Spinal cord (tissue), 10 donors: Measurements from ENCODE around the gene CDH23. TPM values are rescaled to one million over a fixed set of nuclear protein-coding genes. Genes with fewer than 3 reads are reported as not detected.

Experiments used
- DNase-seq, 6 donors: peaks; one replicate each; pipeline versions ENCODE4 v3.0.0 to v3.0.0-alpha.2; 2013 to 2015; ENCODE audit warnings: low spot score in 6 of 6, low read depth in 4 of 6
- H3K27ac ChIP-seq: one replicate; pipeline ENCODE4 v1.5.1; 2013; ENCODE audit warnings: low read depth, low read length, control low read depth
- H3K27me3 ChIP-seq: one replicate; pipeline ENCODE4 v1.6.1; 2013; ENCODE audit warnings: low read length; ENCODE audit not compliant: control insufficient read depth, insufficient read depth
- H3K36me3 ChIP-seq: one replicate; pipeline ENCODE4 v1.6.1; 2013; ENCODE audit warnings: low read length; ENCODE audit not compliant: control insufficient read depth, insufficient read depth
- H3K4me1 ChIP-seq: one replicate; pipeline ENCODE4 v1.6.1; 2013; ENCODE audit warnings: low read length; ENCODE audit not compliant: control insufficient read depth, insufficient read depth
- H3K4me3 ChIP-seq: one replicate; pipeline ENCODE4 v1.5.1; 2013; ENCODE audit warnings: low read depth, low read length, control low read depth
- H3K9me3 ChIP-seq: one replicate; pipeline ENCODE4 v1.6.1; 2013; ENCODE audit warnings: low read length; ENCODE audit not compliant: control insufficient read depth, insufficient read depth
- WGBS: methylation state at CpG from one replicate; pipeline ENCODE4 v1.1.5; 2013; ENCODE audit warnings: missing lambda C conversion rate; ENCODE audit not compliant: insufficient coverage; 5-methylcytosine and 5-hydroxymethylcytosine counted together
- polyA plus RNA-seq, 2 donors: library from polyadenylated mRNA; unstranded; fragments of 120-200 nt; gene quantifications; one replicate each; pipeline ENCODE4 v1.2.1, GENCODE V29; 2013; ENCODE audit not compliant: insufficient read length in 2 of 2
- total RNA-seq, 2 donors: library from RNA; depleted of rRNA in 1 of 2; stranded (reverse); fragments of 120-200 nt in 1 of 2; fragments of >200 nt in 1 of 2; gene quantifications; one replicate each; pipeline versions ENCODE4 v1.2.3 to v1.2.4, GENCODE V29; 2013 to 2014
- donor health status: healthy.

Gene CDH23
- total and polyA plus RNA-seq, 4 donors: 15.6 to 24.2 (median 19.0) TPM

- Histone ChIP-seq H3K27ac (no peak overlapping the region), H3K27me3 (no peaks in the 10 kb centered on the region), H3K4me3 (no peak overlapping the region), H3K9me3 (no peaks in the 10 kb centered on the region), H3K4me1 (peaks cover 9% of the 10 kb centered on the region), H3K36me3 (peaks cover 15% of the 10 kb centered on the region)
- no peak for DNase-seq
- 86% methylated on average over 4 of the region's 5 CpGs for WGBS
These were observed 338.1 kb downstream of the CDH23 start for GRCh38 chr10:71734797-71735196.

GRCh38 chr10:71735709-71736569 is 339.2 kb downstream of the CDH23 start:
- DNase-seq: no peak
- H3K27ac ChIP-seq: no peak overlapping the region
- no peak overlapping the region for H3K4me3 ChIP-seq
- H3K36me3 ChIP-seq: peaks cover 14% of the 10 kb centered on the region
- WGBS: 92% methylated on average over 10 of the region's 16 CpGs
- no peaks in the 10 kb centered on the region for H3K27me3 ChIP-seq
- no peaks in the 10 kb centered on the region for H3K9me3 ChIP-seq
- peaks cover 18% of the 10 kb centered on the region for H3K4me1 ChIP-seq

GRCh38 chr10:71736570-71736952 is 339.8 kb downstream of the CDH23 start:
- 76% methylated on average over 2 of the region's 2 CpGs for WGBS
- Histone ChIP-seq H3K36me3 (peaks cover 13% of the 10 kb centered on the region), H3K27me3 (no peaks in the 10 kb centered on the region), H3K9me3 (no peaks in the 10 kb centered on the region), H3K4me3 (no peak overlapping the region), H3K27ac (no peak overlapping the region), H3K4me1 (peaks cover 18% of the 10 kb centered on the region)
- DNase-seq: no peak

GRCh38 chr10:71737001-71737833 is 340.5 kb downstream of the CDH23 start:
- no peak overlapping the region for H3K4me3 ChIP-seq
- H3K36me3 ChIP-seq: peaks cover 17% of the 10 kb centered on the region
- peak in 1 of 6 donors; percentile 64 for DNase-seq
- H3K4me1 ChIP-seq: peaks cover 18% of the 10 kb centered on the region
- H3K9me3 ChIP-seq: no peaks in the 10 kb centered on the region
- no peak overlapping the region for H3K27ac ChIP-seq
- WGBS: 92% methylated on average over 10 of the region's 12 CpGs
- H3K27me3 ChIP-seq: no peaks in the 10 kb centered on the region

GRCh38 chr10:71737834-71738197 is 341.1 kb downstream of the CDH23 start:
- Histone ChIP-seq H3K27ac (no peak overlapping the region), H3K9me3 (no peaks in the 10 kb centered on the region), H3K4me3 (no peak overlapping the region), H3K27me3 (no peaks in the 10 kb centered on the region), H3K36me3 (peaks cover 17% of the 10 kb centered on the region), H3K4me1 (peaks cover 18% of the 10 kb centered on the region)
- WGBS: 83% methylated on average over 3 of the region's 3 CpGs
- DNase-seq: no peak

GRCh38 chr10:71739358-71739900 is 342.7 kb downstream of the CDH23 start:
- no peak overlapping the region for H3K27ac ChIP-seq
- H3K9me3 ChIP-seq: no peaks in the 10 kb centered on the region
- H3K27me3 ChIP-seq: no peaks in the 10 kb centered on the region
- no peak for DNase-seq
- H3K4me3 ChIP-seq: no peak overlapping the region
- 88% methylated on average over 8 of the region's 8 CpGs for whole genome bisulfite sequencing
- H3K36me3 ChIP-seq: peaks cover 14% of the 10 kb centered on the region
- peaks cover 18% of the 10 kb centered on the region for H3K4me1 ChIP-seq

GRCh38 chr10:71740069-71740653 is 343.4 kb downstream of the CDH23 start:
- no peaks in the 10 kb centered on the region for H3K9me3 ChIP-seq
- peak in 1 of 6 donors; percentile 60 for DNase-seq

GRCh38 chr10:71741029-71741428 is 344.3 kb downstream of the CDH23 start:
- H3K27me3 ChIP-seq: no peaks in the 10 kb centered on the region
- whole genome bisulfite sequencing: 58% methylated on average over 3 of the region's 4 CpGs
- H3K9me3 ChIP-seq: no peaks in the 10 kb centered on the region
- H3K4me3 ChIP-seq: no peak overlapping the region
- H3K36me3 ChIP-seq: peaks cover 11% of the 10 kb centered on the region
- H3K4me1 ChIP-seq: peaks cover 22% of the 10 kb centered on the region
- H3K27ac ChIP-seq: no peak overlapping the region
- DNase-seq: no peak

More at GRCh38 chr10:71740069-71740653, 343.4 kb downstream of the CDH23 start:
- no peaks in the 10 kb centered on the region for H3K27me3 ChIP-seq
- H3K27ac ChIP-seq: no peak overlapping the region
- peaks cover 18% of the 10 kb centered on the region for H3K4me1 ChIP-seq
- peaks cover 11% of the 10 kb centered on the region for H3K36me3 ChIP-seq
- H3K4me3 ChIP-seq: no peak overlapping the region
- 54% methylated on average over 9 of the region's 9 CpGs for WGBS

- no peak for DNase-seq
- Histone ChIP-seq H3K36me3 (peaks cover 12% of the 10 kb centered on the region), H3K9me3 (no peaks in the 10 kb centered on the region), H3K4me1 (peaks cover 25% of the 10 kb centered on the region), H3K27ac (no peak overlapping the region), H3K4me3 (no peak overlapping the region), H3K27me3 (no peaks in the 10 kb centered on the region)
- 96% methylated on average over 18 of the region's 20 CpGs for WGBS
These were observed 345.0 kb downstream of the CDH23 start for GRCh38 chr10:71741671-71742070.
